Endothelial cell of umbilical vein (primary cell): Measurements from ENCODE around the gene DLG1. TPM values are rescaled to one million over a fixed set of nuclear protein-coding genes. Genes with fewer than 3 reads are reported as not detected.

ENCODE experiments used
- BruUV-seq: library from RNA; stranded (reverse); fragments of 400-500 nt; replicated peaks from 2 replicates; lab custom pipeline; 2021; lab: Mats Ljungman, UMichigan
- CTCF ChIA-PET: fragments of 300-600, 350-600 bp; sonication (Branson Sonifier 250); formaldehyde crosslinking; loops from one replicate; lab custom pipeline; 2021; ENCODE audit warnings: antibody characterized with exemption, inconsistent platforms; lab: Charles Lee
- POLR2A ChIA-PET: fragments of 300-600, 350-600 bp; sonication (Branson Sonifier 250); formaldehyde crosslinking; loops from one replicate; lab custom pipeline; 2021; ENCODE audit warnings: antibody characterized with exemption, inconsistent platforms; lab: Charles Lee
- DNase-seq: peaks from one replicate; pipeline ENCODE4 v3.0.0-alpha.2; 2011; ENCODE audit warnings: low read depth, low spot score
- FAIRE-seq: peaks from 2 replicates; lab custom pipeline; 2011; peaks lifted over from hg19 to GRCh38; lab: Jason Lieb, UNC
- H2AFZ ChIP-seq: 2 replicates; pipeline ENCODE4 v1.6.0; 2012; ENCODE audit warnings: low read depth, low read length, control low read depth, inconsistent platforms
- H3K27ac ChIP-seq: 2 replicates; pipeline ENCODE4 v1.5.1; 2011; ENCODE audit warnings: low read depth, mild to moderate bottlenecking, control low read depth, low read length, moderate library complexity; ENCODE audit not compliant: insufficient read depth
- H3K27me3 ChIP-seq, 2 experiments: 2 replicates each; pipeline versions ENCODE4 v1.6.0 to v1.6.1; 2011; ENCODE audit warnings: low read length in 2 of 2, mixed read lengths in 1 of 2; ENCODE audit not compliant: control insufficient read depth in 2 of 2, insufficient read depth in 2 of 2
- H3K36me3 ChIP-seq, 2 experiments: 2 replicates in 1 of 2; 3 replicates in 1 of 2; pipeline ENCODE4 v1.5.1; 2011; ENCODE audit warnings: low read length in 2 of 2, mild to moderate bottlenecking in 1 of 2, moderate library complexity in 1 of 2; ENCODE audit not compliant: control insufficient read depth in 2 of 2, insufficient read depth in 2 of 2; ENCODE audit errors: extremely low read depth in 1 of 2
- H3K4me1 ChIP-seq: 3 replicates; pipeline ENCODE4 v1.5.1; 2011; ENCODE audit warnings: mild to moderate bottlenecking, low read length; ENCODE audit not compliant: control insufficient read depth, insufficient read depth; ENCODE audit errors: extremely low read depth
- H3K4me2 ChIP-seq: 2 replicates; pipeline ENCODE4 v1.6.1; 2011; ENCODE audit warnings: low read length, control low read depth, mixed read lengths; ENCODE audit not compliant: insufficient read depth
- H3K4me3 ChIP-seq, 3 experiments: fragments of 200-600 bp in 1 of 3; sonication (generic), shearing (Covaris generic) in 1 of 3; replicated peaks in 1 of 3; 2 replicates each; pipeline ENCODE4 v1.5.1; 2011 to 2016; ENCODE audit warnings: control low read depth in 3 of 3, low read length in 3 of 3, mild to moderate bottlenecking in 2 of 3, inconsistent platforms in 1 of 3, low read depth in 1 of 3, moderate library complexity in 1 of 3; ENCODE audit not compliant: insufficient read depth in 1 of 3
- H3K79me2 ChIP-seq: 2 replicates; pipeline ENCODE4 v1.6.0; 2012; ENCODE audit warnings: low read length, inconsistent platforms; ENCODE audit not compliant: control insufficient read depth, insufficient read depth
- H3K9ac ChIP-seq: replicated peaks from 2 replicates; pipeline ENCODE3; 2011; ENCODE audit warnings: low read length, control low read depth; ENCODE audit not compliant: insufficient read depth; ENCODE audit errors: extremely low read depth
- H3K9me1 ChIP-seq: replicated peaks from 3 replicates; pipeline ENCODE4 v1.6.0; 2011; ENCODE audit warnings: mild to moderate bottlenecking, low read length; ENCODE audit not compliant: control insufficient read depth, insufficient read depth; ENCODE audit errors: extremely low read depth
- H3K9me3 ChIP-seq: replicated peaks from 2 replicates; pipeline ENCODE4 v1.5.1; 2012; ENCODE audit warnings: low read length, inconsistent platforms; ENCODE audit not compliant: control insufficient read depth, insufficient read depth
- H4K20me1 ChIP-seq: replicated peaks from 2 replicates; pipeline ENCODE3; 2011; ENCODE audit warnings: mild to moderate bottlenecking, low read length; ENCODE audit not compliant: control insufficient read depth, insufficient read depth; ENCODE audit errors: extremely low read depth
- EZH2 ChIP-seq: IDR thresholded peaks from 2 replicates; pipeline ENCODE4 v1.6.1; 2012; ENCODE audit warnings: borderline replicate concordance, low read depth, mild to moderate bottlenecking, moderate library complexity, low read length, inconsistent platforms; ENCODE audit not compliant: severe bottlenecking
- FOS ChIP-seq: IDR thresholded peaks from 2 replicates; pipeline ENCODE4 v1.6.1; 2011; ENCODE audit warnings: mild to moderate bottlenecking, low read length, moderate library complexity, borderline replicate concordance; ENCODE audit not compliant: insufficient read depth
- GATA2 ChIP-seq: IDR thresholded peaks from 2 replicates; pipeline ENCODE4 v1.7.0; 2011; ENCODE audit warnings: low read depth, mild to moderate bottlenecking, moderate library complexity, mixed read lengths, low read length; ENCODE audit not compliant: insufficient read length, insufficient read depth
- JUN ChIP-seq: IDR thresholded peaks from 2 replicates; pipeline ENCODE4 v1.6.1; 2011; ENCODE audit warnings: borderline replicate concordance, low read depth; ENCODE audit not compliant: insufficient read length, insufficient read depth
- MYC ChIP-seq: IDR thresholded peaks from one replicate; pipeline ENCODE4 v1.6.1; 2011; ENCODE audit warnings: mild to moderate bottlenecking, low read depth, low read length
- POLR2A ChIP-seq: IDR thresholded peaks from 2 replicates; pipeline ENCODE4 v1.6.1; 2012; ENCODE audit warnings: low read depth, mild to moderate bottlenecking, control low read depth, low read length
- POLR2AphosphoS5 ChIP-seq: IDR thresholded peaks from 2 replicates; pipeline ENCODE4 v1.6.1; 2012; ENCODE audit warnings: low read depth, mild to moderate bottlenecking, control low read depth, low read length, moderate library complexity; ENCODE audit not compliant: insufficient read depth
- dilution Hi-C: fragments of 300-500 bp; cut with MboI; formaldehyde crosslinking; loops from one replicate; pipeline ENCODE4 v1.15.0; 2019; ENCODE audit warnings: low sequenced_read_pairs; ENCODE audit not compliant: extremely low pct_ligation_motif_present
- intact Hi-C: fragments of 100-400 bp; cut with micrococcal nuclease; formaldehyde crosslinking; loops from one replicate; pipeline ENCODE4 v1.10.0; 2022
- polyA plus RNA-seq, 4 experiments: library from polyadenylated mRNA; depleted of rRNA in 3 of 4; stranded (reverse) in 3 of 4; unstranded in 1 of 4; fragments of >200 nt; gene quantifications; 2 replicates each; pipeline versions ENCODE4 v1.2.1 to v1.2.3, GENCODE V29; 2011 to 2012; ENCODE audit warnings: missing spikeins in 1 of 4
- total RNA-seq: library from RNA; stranded (reverse); gene quantifications from 2 replicates; pipeline ENCODE4 v1.2.3, GENCODE V29; 2021
- TF ChIP-seq, protein P1 (sequence below): IDR thresholded peaks from 2 replicates; pipeline ENCODE4 v1.6.1; 2011; ENCODE audit not compliant: insufficient read depth, insufficient read length
- TF ChIP-seq, protein P2 (sequence below), 2 donors: IDR thresholded peaks; 1 replicate in 1 of 2; 2 replicates in 1 of 2; pipeline ENCODE4 v1.5.1; 2011; ENCODE audit warnings: low read length in 2 of 2, mild to moderate bottlenecking in 2 of 2, moderate library complexity in 2 of 2, control low read depth in 1 of 2, inconsistent platforms in 1 of 2, low read depth in 1 of 2; ENCODE audit not compliant: insufficient read depth in 1 of 2; ENCODE audit errors: extremely low read depth in 1 of 2

Gene DLG1
- total and polyA plus RNA-seq, 2 donors (not counting 3 experiments of a cell fraction or from before 2014, with no cell fraction given) = 26.5 to 80.1 TPM

DNA sequence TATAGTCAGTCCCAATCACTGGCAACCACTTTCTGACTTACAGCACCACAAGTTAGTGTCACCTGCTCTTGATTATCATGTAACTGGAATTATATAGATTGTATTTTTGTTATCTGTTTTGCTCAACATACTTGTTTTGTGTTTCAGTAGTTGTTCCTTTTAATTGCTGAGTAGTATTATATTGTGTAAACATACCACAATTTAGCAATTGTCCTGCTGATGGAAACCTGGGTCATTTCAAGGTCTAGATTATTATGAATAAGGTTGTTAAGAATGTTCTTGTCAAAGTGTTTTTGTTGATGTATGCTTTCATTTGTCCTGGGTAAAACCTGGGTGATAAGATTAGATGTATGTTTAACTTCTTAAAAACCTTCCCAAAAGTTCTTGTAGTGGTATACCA lies 186.7 kb downstream of the DLG1 start:
- H4K20me1 ChIP-seq = no peaks in the 10 kb centered on the region
- H3K9ac ChIP-seq = no peak overlapping the region
- ChIA-PET POLR2A (no interaction called here), CTCF (interaction anchor here (0.6 kb wide), 1 partner anchor 15 kb away, joined by 5 read pairs; no protein-coding TSS in a partner anchor)
- no peak overlapping the region for H3K4me2 ChIP-seq
- H3K9me1 ChIP-seq = no peaks in the 10 kb centered on the region
- BruUV-seq = no TSS peak
- DNase-seq (no peak), FAIRE-seq (no peak)
- H3K27me3 ChIP-seq = no peaks in the 10 kb centered on the region
- no peak overlapping the region for H2AFZ ChIP-seq
- no peaks in the 10 kb centered on the region for H3K4me1 ChIP-seq
- H3K36me3 ChIP-seq = no peaks in the 10 kb centered on the region
- intact Hi-C loops (no loop called here), dilution Hi-C loops (no loop called here)
- H3K4me3 ChIP-seq = no peak overlapping the region
- H3K27ac ChIP-seq = no peak overlapping the region
- H3K79me2 ChIP-seq = no peaks in the 10 kb centered on the region
- TF ChIP-seq POLR2A (no peak), GATA2 (no peak), JUN (no peak), FOS (no peak), POLR2AphosphoS5 (no peak), MYC (no peak), EZH2 (no peak)
- TF ChIP-seq, protein P1, sequence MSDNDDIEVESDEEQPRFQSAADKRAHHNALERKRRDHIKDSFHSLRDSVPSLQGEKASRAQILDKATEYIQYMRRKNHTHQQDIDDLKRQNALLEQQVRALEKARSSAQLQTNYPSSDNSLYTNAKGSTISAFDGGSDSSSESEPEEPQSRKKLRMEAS = no peak
- TF ChIP-seq, protein P2, sequence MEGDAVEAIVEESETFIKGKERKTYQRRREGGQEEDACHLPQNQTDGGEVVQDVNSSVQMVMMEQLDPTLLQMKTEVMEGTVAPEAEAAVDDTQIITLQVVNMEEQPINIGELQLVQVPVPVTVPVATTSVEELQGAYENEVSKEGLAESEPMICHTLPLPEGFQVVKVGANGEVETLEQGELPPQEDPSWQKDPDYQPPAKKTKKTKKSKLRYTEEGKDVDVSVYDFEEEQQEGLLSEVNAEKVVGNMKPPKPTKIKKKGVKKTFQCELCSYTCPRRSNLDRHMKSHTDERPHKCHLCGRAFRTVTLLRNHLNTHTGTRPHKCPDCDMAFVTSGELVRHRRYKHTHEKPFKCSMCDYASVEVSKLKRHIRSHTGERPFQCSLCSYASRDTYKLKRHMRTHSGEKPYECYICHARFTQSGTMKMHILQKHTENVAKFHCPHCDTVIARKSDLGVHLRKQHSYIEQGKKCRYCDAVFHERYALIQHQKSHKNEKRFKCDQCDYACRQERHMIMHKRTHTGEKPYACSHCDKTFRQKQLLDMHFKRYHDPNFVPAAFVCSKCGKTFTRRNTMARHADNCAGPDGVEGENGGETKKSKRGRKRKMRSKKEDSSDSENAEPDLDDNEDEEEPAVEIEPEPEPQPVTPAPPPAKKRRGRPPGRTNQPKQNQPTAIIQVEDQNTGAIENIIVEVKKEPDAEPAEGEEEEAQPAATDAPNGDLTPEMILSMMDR (IDR thresholded peaks at IDR 0.05; ENCODE audit: extremely low read depth in 1 of 2, insufficient read depth in 1 of 2, low read depth in 1 of 2, low read length in 2 of 2) = no peak
- H3K9me3 ChIP-seq = no peaks in the 10 kb centered on the region
